ENCODE results near the gene TMEM198. TPM values are rescaled to one million over a fixed set of nuclear protein-coding genes. Genes with fewer than 3 reads are reported as not detected.
A peak's percentile ranks its signal among the peaks of the same experiment; 100 is the strongest.

The TMEM198 gene
- total and polyA plus RNA-seq, 9 of the 15 experiments (the other 6 are each of a cell fraction or from before 2014, with no cell fraction given) = 0.03 to 3.8 (median 1.0) TPM

DNA sequence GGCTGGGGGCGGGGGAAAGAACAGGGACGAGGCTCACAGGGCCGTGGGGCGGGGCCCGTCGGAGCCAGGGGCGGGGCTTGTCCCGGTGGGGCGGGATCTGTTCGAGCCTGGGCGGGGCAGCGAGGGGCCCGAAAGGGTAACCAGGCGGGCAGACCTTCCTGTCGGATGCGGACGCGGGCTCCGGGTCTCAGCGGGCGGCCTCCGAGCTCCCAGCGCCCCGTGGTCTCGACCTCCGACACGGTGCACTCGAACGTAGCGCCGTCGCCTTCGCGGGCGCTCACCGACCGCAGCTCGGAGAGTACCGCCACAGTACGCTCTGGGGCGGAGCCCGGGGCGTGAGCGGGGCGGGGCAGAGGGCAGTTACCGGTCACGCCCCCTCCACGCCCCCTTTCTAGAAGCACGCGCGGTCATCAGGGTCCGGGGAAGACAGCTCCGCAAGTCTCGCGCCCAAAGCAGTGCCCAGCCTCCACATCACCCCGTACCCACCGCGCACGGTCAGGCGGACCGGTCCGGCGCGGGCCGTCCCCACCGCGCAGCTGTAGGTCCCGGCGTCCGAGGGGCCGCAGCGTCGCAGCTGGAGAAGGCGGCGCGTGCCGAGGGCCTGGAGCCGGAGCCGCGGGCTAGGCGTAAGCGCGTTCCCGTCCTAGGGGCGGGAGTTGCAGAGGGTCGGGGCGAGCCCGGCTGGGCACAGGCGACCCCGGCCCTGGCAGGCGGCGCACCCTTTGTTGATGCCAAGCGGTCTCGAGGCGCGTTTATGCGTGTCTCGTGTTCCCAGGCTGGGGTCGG is 8.7 kb downstream of the TMEM198 start (continued):
- 0 out of 2 replicates have a peak, but pooled peaks have one; percentile 41 for TF ChIP-seq FOXP1 (CRISPR knock-in tag; IDR thresholded peaks at IDR 0.05)
- peak; percentile 35; the same call in 1 of the 2 replicates for TF ChIP-seq ZFX (CRISPR knock-in tag; IDR thresholded peaks at IDR 0.05)
- TF ChIP-seq YBX1 (IDR thresholded peaks at IDR 0.05) = no peak
- TF ChIP-seq NBN (IDR thresholded peaks at IDR 0.05; ENCODE audit: low read depth) = no peak
- peak; percentile 89 for TF ChIP-seq SP1 (CRISPR knock-in tag; IDR thresholded peaks at IDR 0.05)
- TF ChIP-seq, protein P1, sequence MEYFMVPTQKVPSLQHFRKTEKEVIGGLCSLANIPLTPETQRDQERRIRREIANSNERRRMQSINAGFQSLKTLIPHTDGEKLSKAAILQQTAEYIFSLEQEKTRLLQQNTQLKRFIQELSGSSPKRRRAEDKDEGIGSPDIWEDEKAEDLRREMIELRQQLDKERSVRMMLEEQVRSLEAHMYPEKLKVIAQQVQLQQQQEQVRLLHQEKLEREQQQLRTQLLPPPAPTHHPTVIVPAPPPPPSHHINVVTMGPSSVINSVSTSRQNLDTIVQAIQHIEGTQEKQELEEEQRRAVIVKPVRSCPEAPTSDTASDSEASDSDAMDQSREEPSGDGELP (CRISPR knock-in tag; IDR thresholded peaks at IDR 0.05; ENCODE audit: borderline replicate concordance) = peak; percentile 72
- peak in 1 of 2 experiments; percentile 35; a peak in 1 of 4 replicates for TF ChIP-seq MAZ (CRISPR knock-in tag; conservative IDR thresholded peaks at IDR 0.05 in 1 of 2, IDR thresholded peaks at IDR 0.05 in 1 of 2)
- no peak for TF ChIP-seq CREBBP (IDR thresholded peaks at IDR 0.05; ENCODE audit: low read depth, low read length)
- TF ChIP-seq, protein P2, sequence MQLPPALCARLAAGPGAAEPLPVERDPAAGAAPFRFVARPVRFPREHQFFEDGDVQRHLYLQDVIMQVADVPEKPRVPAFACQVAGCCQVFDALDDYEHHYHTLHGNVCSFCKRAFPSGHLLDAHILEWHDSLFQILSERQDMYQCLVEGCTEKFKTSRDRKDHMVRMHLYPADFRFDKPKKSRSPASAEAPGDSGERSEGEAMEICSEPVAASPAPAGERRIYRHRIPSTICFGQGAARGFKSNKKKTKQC (CRISPR knock-in tag; IDR thresholded peaks at IDR 0.05) = 0 out of 2 replicates have a peak, but pooled peaks have one; percentile 20
- TF ChIP-seq, protein P3, sequence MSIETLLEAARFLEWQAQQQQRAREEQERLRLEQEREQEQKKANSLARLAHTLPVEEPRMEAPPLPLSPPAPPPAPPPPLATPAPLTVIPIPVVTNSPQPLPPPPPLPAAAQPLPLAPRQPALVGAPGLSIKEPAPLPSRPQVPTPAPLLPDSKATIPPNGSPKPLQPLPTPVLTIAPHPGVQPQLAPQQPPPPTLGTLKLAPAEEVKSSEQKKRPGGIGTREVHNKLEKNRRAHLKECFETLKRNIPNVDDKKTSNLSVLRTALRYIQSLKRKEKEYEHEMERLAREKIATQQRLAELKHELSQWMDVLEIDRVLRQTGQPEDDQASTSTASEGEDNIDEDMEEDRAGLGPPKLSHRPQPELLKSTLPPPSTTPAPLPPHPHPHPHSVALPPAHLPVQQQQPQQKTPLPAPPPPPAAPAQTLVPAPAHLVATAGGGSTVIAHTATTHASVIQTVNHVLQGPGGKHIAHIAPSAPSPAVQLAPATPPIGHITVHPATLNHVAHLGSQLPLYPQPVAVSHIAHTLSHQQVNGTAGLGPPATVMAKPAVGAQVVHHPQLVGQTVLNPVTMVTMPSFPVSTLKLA (conservative IDR thresholded peaks at IDR 0.05) = peak; percentile 49 to 85; a peak in 3 of 4 replicates
- TF ChIP-seq, protein P4, sequence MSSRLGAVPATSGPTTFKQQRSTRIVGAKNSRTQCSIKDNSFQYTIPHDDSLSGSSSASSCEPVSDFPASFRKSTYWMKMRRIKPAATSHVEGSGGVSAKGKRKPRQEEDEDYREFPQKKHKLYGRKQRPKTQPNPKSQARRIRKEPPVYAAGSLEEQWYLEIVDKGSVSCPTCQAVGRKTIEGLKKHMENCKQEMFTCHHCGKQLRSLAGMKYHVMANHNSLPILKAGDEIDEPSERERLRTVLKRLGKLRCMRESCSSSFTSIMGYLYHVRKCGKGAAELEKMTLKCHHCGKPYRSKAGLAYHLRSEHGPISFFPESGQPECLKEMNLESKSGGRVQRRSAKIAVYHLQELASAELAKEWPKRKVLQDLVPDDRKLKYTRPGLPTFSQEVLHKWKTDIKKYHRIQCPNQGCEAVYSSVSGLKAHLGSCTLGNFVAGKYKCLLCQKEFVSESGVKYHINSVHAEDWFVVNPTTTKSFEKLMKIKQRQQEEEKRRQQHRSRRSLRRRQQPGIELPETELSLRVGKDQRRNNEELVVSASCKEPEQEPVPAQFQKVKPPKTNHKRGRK (tag; IDR thresholded peaks at IDR 0.05) = no peak
- 0 out of 2 replicates have a peak, but pooled peaks have one; percentile 24 for TF ChIP-seq MBD2 (IDR thresholded peaks at IDR 0.05; ENCODE audit: borderline replicate concordance, low read depth)
- no peak for TF ChIP-seq LARP7 (IDR thresholded peaks at IDR 0.05)
- peak; percentile 45; the same call in 1 of the 2 replicates for TF ChIP-seq RB1 (IDR thresholded peaks at IDR 0.05; ENCODE audit: low read depth)

All from K562 (cell line).